Activated CD4-positive, CD25-positive, alpha-beta regulatory T cell treated with anti-CD3 and anti-CD28 coated beads, Interleukin-2, amount 50 U/mL, for 72 hours (primary cell): ENCODE results near the gene AIMP1.
A peak's percentile ranks its signal among the peaks of the same experiment; 100 is the strongest.

Experiments used
- DNase-seq: peaks from one replicate; pipeline ENCODE4 v3.0.0; 2021

The AIMP1 gene

DNA sequence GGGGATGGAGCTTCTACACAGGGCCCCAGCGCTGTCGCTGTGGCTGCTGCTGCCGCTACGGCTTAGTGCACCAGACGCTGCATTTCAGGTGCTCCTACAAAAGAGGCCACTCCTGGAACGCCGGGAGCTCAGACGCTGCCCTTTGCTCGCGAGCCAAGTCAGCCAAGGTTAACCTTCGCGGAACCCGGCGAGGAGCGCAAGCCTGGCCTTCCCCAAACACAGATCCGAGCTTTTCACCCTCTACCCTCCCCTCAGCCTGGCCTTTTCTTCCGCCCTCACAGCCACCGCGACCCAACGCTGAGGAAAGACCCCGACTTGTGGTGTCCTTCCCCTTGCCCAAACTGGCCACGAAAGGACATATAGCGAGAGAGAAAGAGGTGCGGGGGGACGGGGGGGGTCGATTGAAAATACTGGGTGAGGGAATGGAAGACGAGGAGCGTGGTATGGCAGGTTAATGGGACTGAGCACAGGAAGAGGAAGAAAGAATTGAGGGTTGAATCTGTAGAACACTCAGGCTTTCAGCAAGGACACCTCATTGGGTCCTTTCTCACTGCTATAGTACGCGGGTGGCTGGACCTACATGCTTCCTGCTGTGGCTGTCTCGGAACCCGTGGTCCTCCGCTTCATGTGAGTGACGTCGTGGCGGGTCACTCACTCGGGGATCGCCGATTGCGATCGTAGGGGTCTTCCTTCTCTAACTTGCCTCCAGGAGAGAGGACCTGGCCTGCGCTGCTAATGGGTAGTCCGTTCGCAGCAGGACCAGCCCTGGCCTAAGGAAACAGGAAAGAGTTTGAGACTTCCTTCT is at the start of gene AIMP1, which contains the start of gene TBCK:
AIMP1 (plus strand) TSS at position 583 of the 805 bp plus-strand sequence. CDS start 8,460 bp downstream, outside the sequence.
TBCK (minus strand) TSS at position 242 of the 805 bp plus-strand sequence. CDS start 7,249 bp downstream, outside the sequence.
- DNase-seq, result peak; percentile 81

DNA sequence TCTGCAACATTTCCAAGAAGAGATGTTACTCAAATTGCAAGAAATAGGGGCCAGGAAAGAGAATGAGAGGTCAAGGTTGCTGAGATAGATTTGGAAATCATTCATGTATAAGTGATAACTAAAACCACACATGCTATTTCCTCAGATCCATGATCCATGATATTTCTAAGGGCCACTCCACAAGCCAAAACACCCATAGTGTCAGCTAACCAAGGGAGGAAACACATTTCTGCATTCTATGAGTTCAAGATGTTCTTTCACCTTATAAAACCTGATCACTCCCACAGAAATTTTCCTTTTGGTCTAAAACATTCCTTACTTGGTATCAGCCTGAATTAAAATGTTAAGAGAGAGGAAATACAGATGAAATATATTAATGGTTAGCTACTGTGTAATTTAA is 47.6 kb upstream of the AIMP1 start:
- no peak for DNase-seq

DNA sequence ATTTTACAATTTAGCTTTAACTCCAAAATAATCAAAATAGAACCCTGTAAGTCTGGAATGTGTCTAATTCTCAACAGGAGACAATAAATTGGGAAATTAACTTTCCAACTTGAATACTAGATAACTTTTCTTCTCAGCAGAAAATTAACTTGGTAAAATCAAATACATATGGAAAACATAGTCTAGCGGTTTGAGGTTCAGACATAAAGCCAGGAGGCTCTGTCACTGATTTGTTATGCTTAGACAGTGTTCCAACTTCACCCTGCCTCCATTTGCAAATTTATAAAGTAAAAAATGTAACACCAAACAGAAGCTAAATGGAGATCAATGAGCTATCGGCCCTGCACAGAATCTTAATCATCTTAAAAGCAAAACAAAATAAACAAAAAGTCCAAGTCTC is 46.6 kb upstream of the AIMP1 start:
- no peak for DNase-seq

DNA sequence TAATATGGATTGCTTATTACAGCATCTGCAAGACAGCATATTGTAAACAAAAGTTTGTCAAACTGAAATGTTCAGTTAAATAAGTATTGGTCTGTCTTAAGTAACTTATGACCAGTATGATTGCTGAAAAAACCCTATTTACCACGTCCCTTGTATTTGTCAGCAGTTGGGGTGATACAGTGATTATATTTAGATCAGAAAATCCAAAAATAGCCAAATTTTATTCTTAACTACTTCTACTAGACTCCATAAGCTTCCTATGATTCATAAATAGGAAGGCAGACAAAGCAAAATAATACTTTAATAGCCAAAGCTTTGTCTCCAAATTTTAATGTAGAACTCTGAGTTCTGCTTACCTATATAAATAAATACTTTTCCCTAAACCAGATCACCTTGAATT is 45.6 kb upstream of the AIMP1 start:
- DNase-seq, result no peak

DNA sequence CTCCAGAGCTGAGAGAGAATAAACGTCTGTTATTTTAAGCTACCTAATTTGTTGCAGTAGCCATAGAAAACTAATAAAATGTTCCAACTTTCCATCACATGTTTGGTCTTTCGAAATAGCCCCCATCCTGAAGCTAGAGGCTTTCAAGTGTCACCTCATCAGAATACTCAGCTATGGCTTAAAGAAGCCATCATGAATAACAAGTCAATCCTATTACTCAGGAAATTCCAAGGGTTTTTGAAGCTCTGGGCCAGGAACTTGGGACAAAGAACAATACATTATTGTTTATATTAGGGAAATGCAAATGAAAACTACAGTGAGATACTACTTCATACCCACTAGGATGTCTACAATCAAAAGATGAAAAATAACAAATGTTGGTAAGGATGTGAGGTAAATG is 42.5 kb upstream of the AIMP1 start:
- DNase-seq, result no peak

DNA sequence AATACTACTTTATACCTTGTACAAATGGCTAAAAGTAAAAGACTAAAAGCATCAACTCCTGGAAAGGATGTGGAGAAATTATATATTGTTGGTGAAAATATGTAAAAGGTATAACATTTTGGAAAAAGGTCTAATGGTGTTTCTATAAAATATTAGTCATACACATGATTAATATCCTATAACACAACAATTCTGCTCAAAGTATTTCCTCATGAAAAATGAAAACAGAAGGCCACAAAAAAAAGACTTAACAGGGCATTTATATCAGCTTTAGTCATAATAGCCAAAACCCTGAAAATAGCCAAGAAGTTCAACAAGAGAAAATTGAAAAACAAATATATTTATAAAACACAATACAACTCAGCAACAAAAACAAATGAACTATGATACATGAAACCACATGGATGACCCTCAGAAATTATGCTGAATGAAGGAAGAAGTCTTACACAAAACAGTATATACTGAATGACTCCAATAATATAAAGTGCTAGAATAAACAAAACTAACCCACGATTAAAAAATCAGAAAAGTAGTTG is 39.1 kb upstream of the AIMP1 start:
- DNase-seq, result no peak

DNA sequence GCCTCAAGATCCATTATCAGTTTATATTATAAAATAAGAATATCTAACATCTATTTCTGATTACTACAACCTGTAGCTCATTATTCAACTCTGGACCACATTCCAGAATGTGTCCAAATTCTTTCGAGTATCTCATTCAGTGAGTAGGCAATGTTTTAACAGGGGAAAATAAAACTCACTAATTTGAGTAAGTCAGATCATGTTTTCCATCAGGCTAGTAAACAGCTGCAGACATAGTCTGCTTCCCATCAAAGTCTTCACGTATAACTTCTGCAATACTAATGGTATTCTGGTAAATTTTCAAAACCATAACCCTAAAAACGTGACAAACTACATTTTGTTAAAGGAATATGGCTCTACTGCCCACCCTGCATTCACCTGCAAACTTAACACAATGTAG is 32.1 kb upstream of the AIMP1 start:
- no peak for DNase-seq

DNA sequence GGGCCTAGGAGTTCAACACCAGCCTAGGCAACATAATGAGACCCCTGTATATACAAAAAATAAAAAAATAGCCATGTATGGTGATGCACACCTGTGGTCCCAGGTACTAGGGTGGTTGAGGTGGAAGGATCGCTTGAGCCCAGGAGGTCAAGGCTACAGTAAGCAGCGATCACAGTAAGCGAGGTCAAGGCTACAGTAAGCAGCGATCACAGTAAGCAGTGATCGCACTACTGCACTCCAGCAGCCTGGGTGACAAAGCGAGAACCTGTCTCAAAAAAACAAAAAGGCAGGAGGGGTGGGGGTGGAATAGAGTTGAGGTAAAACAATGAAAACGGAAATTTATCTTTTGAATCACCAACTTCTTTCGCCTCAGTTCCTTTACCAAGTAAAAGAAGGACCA is 29.7 kb upstream of the AIMP1 start:
- DNase-seq, result no peak

DNA sequence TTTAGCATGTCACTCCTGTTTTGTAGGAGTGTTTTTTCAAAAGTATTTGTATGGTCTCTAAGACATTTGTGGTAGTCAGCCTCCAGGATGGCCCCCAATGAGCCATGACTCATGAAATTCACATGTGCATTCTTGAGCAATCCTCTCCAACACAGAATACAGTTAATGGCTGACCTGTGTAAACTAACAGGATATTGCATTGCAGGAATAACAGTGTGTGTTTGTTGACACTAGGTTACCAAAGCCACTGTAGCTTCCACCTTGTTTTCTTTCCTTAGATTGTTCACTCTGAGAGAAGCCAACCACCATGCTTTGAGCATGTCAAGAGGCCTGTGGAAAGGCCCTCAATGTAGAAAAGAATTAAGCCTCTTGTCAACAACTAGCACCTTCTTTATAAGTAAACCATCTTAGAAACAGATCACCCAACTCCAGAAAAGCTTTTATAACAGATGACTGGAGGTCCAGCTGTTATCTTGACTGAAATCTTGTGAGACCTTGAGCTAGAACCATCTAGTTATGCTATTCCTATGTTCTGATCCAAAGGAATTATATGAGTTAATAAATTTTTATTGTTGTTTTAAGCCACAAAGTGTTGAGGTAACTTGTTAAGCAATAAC is 28.9 kb upstream of the AIMP1 start:
- DNase-seq, result no peak

DNA sequence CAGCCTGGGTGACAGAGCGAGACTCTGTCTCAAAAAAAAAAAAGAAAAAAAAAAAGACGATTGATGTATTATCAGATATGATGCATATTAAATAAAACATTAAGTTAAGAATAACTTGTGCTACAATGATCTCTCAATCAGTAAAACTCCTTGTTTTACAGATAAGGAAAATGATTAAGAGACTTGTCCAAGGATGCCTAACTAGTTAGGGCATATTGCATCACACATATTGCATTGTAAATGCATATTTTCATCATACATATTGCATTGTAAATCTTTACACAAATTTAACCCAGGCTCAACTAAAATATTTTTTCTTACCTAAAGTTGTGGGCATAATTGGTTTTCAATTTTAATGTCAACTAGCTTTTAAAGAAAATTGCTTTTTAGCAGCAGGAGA is 26.6 kb upstream of the AIMP1 start:
- DNase-seq, result no peak

DNA sequence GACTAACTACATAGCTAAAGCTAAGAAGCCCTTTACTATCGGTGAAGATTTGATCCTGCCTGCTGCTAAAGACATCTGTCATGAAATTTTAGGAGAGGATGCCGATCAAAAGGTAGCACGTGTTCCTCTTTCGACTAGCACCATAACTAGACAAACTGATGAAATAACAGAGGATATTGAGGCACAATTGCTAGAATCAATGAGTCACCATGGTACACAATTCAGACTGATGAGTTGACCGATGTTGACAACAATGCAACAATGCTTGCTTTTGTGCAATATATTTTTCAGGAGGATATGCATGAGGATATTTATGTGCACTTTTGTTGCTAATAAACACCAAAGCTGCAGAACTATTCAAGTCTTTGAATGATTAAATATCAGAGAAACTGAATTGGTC is 24.7 kb upstream of the AIMP1 start:
- DNase-seq, result no peak

DNA sequence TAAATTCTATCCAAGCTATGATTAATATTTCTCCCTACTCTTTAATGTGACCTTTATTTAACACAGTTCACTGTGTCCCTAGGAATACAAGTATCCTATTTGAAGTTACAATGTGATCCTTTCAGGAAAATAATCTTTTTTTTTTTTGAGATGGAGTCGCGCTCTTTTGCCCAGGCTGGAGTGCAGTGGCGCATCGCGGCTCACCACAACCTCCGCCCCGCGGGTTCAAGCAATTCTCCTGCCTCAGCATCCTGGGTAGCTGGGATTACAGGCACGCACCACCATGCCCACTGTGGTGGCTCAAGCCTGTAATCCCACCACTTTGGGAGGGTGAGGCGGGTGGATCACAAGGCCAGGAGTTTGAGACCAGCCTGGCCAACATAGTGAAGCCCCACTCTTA is 22.3 kb upstream of the AIMP1 start:
- DNase-seq, result no peak

DNA sequence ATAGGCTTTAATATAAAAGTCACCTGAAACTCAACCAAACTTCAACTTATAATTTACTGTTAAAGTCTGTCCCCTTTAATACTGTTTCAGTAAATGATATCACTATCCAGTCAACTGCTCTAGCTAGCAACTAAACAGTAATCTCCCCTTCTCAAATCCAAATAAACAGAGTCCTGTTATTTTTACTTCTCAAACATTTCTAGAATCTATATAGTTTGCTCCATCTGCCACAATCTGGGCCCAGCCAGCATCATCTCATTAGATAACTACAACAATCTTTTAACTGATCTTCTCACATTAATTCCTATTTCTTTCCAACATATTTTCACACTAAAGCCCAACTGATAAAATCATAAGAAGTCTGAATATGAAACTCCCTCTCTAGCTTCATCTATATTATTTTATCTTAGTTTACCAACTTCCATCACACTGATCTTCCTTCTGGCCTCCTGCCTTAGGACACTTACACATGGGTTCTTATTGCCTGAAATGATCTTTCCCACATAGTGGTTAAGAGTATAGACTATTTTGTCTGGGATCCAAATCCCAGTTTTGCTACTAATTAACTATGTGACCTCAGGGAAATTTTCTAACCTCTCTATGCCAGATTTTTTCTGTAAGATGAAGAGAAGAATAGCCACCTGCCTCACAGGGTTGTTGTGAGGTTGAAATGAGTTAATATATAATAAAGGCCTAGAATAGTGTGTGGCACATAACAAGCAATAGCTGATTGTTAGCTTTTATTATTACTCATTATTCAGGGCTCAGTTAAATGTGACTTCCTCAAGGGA is 18.9 kb upstream of the AIMP1 start:
- DNase-seq, result no peak

DNA sequence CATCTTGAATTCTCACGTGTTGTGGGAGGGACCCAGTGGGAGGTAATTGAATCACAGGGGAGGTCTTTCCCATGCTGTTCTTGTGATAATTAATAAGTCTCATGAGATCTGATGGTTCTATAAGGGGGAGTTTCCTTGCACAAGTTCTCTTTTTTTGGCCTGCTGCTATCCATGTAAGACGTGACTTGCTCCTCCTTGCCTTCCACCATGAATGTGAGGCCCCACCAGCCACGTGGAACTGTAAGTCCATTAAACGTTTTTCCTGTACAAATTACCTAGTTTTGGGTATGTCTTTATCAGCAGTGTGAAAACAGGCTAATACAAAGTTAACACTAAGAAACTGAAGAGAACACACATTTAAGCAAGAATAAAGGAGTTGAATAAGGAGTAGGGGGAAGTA is 16.4 kb upstream of the AIMP1 start:
- DNase-seq, result no peak

DNA sequence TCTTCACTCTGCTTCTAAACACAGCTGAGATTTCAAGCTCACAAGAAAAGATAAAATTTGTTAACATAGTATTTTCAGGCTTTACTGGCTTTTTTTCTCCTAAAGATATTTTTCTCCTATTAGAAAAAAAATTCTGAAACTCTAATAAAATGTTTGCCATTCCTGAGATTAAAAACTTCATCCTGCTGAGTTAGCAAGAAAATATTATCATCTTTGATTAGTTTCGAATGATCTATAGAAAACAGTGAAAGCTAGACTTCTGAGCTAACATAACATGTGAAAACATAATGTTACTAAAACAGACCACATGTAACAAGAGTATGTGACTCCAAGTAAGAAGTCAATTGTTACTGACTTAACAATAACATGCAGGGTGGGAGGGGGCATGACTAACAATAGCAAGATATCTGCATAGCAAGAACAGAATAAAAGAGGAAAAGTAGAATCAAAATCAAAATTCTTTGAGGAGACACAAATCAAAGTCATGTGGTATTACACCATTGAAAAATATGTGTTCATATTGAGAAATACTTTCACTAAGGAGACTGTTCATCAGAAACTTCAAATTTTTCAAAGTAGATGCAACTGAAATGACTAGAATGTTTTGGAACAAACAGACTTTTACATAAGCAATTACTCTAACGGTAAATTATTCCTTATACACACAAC is 14.8 kb upstream of the AIMP1 start:
- DNase-seq, result no peak

DNA sequence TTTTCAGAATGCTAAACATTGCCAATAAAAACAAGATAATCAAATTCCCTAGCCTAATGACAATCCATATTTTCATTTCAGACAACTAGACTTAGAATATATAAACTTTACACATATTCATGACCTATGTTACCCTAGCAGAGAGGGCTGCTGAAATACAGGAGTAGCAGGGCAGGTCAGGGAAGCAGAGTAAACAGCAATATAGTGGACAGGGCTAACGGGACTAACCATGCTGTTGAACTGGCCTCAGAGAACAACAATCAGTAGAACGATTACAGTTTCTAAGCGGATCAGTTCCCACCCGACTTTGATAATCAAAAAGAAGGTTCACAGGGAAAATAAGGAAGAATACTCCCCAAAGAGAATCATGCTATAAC is 14.3 kb upstream of the AIMP1 start:
- DNase-seq, result no peak

DNA sequence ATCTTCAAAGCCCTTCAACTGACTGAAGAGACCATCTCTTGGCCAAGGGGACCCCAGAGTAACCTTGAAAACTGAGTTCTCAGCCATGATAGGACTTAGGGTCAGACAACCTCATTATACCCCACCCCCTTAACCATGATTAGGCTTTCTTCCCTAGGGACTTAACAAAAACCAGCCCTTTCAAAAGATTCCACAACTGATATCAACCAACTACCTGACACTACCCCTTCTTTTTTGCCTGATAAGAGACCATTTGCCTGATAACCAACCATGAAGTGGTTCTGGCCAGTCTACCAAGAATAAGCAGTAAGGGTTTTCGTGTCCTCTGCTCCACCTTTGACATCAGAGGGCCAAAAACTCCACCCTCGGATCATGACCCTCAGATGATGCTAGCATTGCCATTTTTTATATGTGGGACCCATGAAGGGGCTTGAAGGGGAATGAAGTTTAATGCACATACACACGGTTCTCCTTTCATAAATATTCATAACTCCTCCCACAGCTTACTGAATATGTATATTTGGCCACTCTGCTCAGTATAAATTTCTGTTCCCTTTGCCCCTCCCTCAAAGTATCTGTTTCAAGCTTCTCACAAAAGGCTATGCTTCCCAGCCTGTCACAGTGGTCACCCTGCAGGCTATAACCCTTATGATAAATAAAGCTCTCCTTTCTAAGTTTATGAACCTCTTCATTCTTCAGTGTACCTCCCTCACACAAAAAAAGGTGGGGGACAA is 12.6 kb upstream of the AIMP1 start:
- DNase-seq, result no peak

DNA sequence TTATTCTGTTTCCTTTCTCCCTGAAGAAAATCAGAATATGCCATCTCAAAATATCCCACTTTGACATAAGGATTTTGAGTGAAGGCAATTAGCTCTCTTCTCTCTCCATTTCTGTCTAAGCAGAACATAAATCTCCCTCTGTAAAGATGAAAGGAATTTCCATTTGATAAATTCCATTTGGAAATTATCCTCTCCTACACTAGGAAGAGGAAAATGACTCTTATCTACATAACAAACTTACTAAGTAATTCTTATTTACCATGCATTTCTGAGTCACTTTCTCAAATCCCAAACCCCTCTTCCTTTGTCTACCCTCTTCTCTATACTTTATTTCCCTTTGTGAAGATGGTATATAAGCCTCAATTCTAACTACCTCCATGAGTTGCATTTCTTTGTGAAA is 11.7 kb upstream of the AIMP1 start:
- no peak for DNase-seq

DNA sequence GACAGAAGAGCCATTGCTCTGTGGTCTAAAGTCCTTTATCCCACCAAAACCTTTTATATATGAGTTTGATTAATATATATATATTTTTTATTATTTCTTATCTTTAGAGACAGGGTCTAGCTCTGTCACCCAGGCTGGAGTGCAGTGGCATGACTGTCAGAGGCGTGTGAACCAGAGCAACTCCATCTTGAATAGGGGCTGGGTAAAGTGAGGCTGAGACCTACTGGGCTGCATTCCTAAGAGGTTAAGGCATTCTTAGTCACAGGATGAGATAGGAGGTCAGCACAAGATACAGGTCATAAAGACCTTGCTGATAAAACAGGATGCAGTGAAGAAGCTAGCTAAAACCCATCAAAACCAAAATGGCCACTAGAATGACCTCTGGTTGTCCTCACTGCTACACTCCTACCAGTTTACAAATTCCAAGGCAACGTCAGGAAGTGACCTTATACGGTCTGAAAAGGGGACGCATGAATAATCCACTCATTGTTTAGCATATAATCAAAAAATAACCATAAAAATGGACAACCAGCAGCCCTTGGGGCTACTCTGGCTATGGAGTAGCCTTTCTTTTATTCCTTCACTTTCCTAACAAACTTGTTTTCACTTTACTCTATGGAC is 10.8 kb upstream of the AIMP1 start:
- DNase-seq, result no peak

DNA sequence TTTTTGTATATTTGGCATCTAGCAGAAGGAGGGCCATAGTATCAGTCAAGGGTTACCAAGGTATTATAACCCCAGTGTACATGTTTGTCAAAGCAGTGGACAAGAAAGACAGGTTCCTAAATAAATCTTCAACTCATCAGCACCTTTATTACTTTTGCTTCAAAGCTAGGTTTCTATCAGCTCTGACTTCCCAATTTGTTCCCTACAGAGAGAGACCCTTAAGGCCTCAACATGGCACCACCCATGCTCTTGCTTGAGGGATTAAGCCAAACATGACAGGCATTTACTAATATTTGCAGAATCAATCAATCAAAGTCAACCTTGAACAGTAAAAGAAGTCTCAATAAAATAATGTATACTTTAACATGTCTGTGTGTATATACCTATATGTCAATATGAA is 9.8 kb upstream of the AIMP1 start:
- DNase-seq, result no peak

DNA sequence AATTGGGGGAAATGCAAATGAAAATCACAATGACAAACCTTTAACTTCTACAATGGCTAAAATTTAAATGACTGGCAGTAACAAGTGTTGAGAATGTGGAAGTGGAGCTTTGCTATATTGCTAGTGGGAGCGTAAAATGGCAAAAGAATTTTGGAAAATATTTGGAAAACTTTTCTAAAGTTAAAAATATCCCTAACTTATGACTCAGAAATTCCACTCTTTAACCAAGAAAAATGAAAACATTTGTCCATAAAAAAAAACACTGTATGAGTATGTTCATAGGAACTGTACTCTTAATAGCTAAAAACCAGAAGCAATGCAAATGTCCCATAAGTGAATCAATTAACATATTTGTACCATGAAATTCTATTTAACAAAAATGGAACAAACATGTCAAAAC is 4.0 kb upstream of the AIMP1 start:
- DNase-seq, result no peak

DNA sequence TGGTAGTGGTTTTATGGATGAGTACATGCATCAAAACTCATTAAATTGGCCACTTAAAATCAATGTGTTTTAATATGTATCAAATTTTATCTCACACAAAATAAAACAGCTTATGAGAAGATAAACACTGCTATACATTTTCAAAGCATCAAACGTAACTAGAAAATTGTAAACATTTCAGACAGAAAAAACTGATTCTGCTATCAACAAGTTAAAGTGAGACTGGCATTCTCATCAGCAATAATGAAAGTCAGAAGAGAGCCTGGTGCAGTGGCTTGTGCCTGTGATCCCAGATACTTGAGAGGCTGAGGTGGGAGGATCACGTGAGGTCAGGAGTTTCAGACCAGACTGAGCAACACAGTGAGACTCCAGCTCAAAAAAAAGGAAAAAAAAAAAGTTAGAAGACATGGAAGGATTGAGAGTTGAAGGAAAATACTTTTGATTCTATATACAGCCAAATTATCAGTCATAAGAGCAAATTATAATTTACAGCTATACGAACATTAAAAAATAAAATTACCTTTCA is 3.3 kb upstream of the AIMP1 start:
- DNase-seq, result no peak
